K562 (cell line): Measurements from ENCODE around the gene OR4B1. TPM values are rescaled to one million over a fixed set of nuclear protein-coding genes. Genes with fewer than 3 reads are reported as not detected.

ENCODE experiments used
- ATAC-seq: fragments of 200-7000 bp; cut with Tn5 transposase; 3 replicates; pipeline ENCODE4 v1.9.1; 2020; ENCODE audit warnings: moderate library complexity
- BruUV-seq: library from RNA; stranded (reverse); fragments of 400-500 nt; replicated peaks from 2 replicates; lab custom pipeline; 2021; lab: Mats Ljungman, UMichigan
- CTCF ChIA-PET: fragments of 300-600 bp; formaldehyde crosslinking; extraction: SDS; loops from one replicate; lab custom pipeline; 2021; ENCODE audit warnings: low intra/inter-chr PET ratio; lab: Yijun Ruan, JAX
- POLR2A ChIA-PET: fragments of 300-600, 350-650 bp; sonication (Branson Sonifier 250); formaldehyde crosslinking; extraction: SDS; loops from one replicate; lab custom pipeline; 2021; ENCODE audit warnings: antibody characterized with exemption, inconsistent platforms; lab: Yijun Ruan, JAX
- DNase-seq, 4 experiments: peaks; one replicate each; pipeline versions ENCODE4 v3.0.0 to v3.0.0-alpha.2; 2011 to 2018; ENCODE audit warnings: low spot score in 3 of 4, mixed read lengths in 3 of 4; ENCODE audit errors: extremely low read depth in 1 of 4
- FAIRE-seq: peaks from 2 replicates; lab custom pipeline; 2011; peaks lifted over from hg19 to GRCh38; lab: Jason Lieb, UNC
- H2AFZ ChIP-seq: 2 replicates; pipeline ENCODE4 v1.6.0; 2011; ENCODE audit warnings: low read depth, low read length, control low read depth, inconsistent platforms
- H3K27ac ChIP-seq: fragments of 200-600 bp; 3 replicates; pipeline ENCODE4 v1.8.0; 2011; ENCODE audit warnings: low read depth, mild to moderate bottlenecking, control low read depth, inconsistent platforms, low read length, moderate library complexity, mixed read lengths; ENCODE audit errors: extremely low read depth
- H3K27me3 ChIP-seq, 2 experiments: fragments of 300-600 bp in 1 of 2; 2 replicates in 1 of 2; 3 replicates in 1 of 2; pipeline versions ENCODE4 v1.6.0 to v1.8.0; 2011; ENCODE audit warnings: inconsistent platforms in 2 of 2, low read length in 2 of 2, mild to moderate bottlenecking in 1 of 2, mixed read lengths in 1 of 2, moderate library complexity in 1 of 2; ENCODE audit not compliant: control insufficient read depth in 2 of 2, insufficient read depth in 2 of 2
- H3K36me3 ChIP-seq: fragments of 300-600 bp; 3 replicates; pipeline ENCODE4 v1.8.0; 2011; ENCODE audit warnings: mild to moderate bottlenecking, low read length, inconsistent platforms; ENCODE audit not compliant: control insufficient read depth, insufficient read depth
- H3K4me1 ChIP-seq, 2 experiments: fragments of 200-600 bp in 1 of 2; replicated peaks in 1 of 2; 2 replicates in 1 of 2; 3 replicates in 1 of 2; pipeline versions ENCODE4 v1.5.1 to v1.8.0; 2011; ENCODE audit warnings: inconsistent platforms in 2 of 2, low read length in 2 of 2, mild to moderate bottlenecking in 1 of 2, mixed read lengths in 1 of 2, moderate library complexity in 1 of 2; ENCODE audit not compliant: control insufficient read depth in 2 of 2, insufficient read depth in 2 of 2
- H3K4me2 ChIP-seq: 2 replicates; pipeline ENCODE4 v1.6.1; 2011; ENCODE audit warnings: low read length, control low read depth, inconsistent platforms, mixed read lengths; ENCODE audit not compliant: insufficient read depth
- H3K4me3 ChIP-seq: fragments of 200-600 bp; sonication (generic), shearing (Covaris generic); 2 replicates; pipeline ENCODE4 v1.5.1; 2016; ENCODE audit warnings: control low read depth, inconsistent platforms
- H3K79me2 ChIP-seq: fragments of 200-600 bp; 3 replicates; pipeline ENCODE4 v1.8.0; 2011; ENCODE audit warnings: low read length, inconsistent platforms; ENCODE audit not compliant: control insufficient read depth, insufficient read depth
- H3K9ac ChIP-seq, 2 experiments: 2 replicates each; pipeline versions ENCODE4 v1.6.0 to v1.6.1; 2011; ENCODE audit warnings: low read depth in 2 of 2, low read length in 2 of 2, control low read depth in 1 of 2, inconsistent platforms in 1 of 2, mild to moderate bottlenecking in 1 of 2, mixed read lengths in 1 of 2; ENCODE audit not compliant: insufficient read depth in 1 of 2
- H3K9me1 ChIP-seq: one replicate; pipeline ENCODE4 v1.6.0; 2011; ENCODE audit warnings: inconsistent platforms, mild to moderate bottlenecking, low read length, moderate library complexity; ENCODE audit not compliant: control insufficient read depth, insufficient read depth
- H3K9me3 ChIP-seq: replicated peaks from 2 replicates; pipeline ENCODE4 v1.5.1; 2011; ENCODE audit warnings: low read depth, low read length, inconsistent platforms; ENCODE audit not compliant: control insufficient read depth, insufficient read depth
- H4K20me1 ChIP-seq: replicated peaks from 2 replicates; pipeline ENCODE4 v1.6.1; 2011; ENCODE audit warnings: low read length, inconsistent platforms, mixed read lengths; ENCODE audit not compliant: control insufficient read depth, insufficient read depth
- BRD4 ChIP-seq: fragments of 200-600 bp; sonication (generic); IDR thresholded peaks from 2 replicates; pipeline ENCODE4 v1.6.1; 2017; ENCODE audit warnings: inconsistent platforms
- CGGBP1 ChIP-seq: fragments of 250-450 bp; sonication (Bioruptor Pico); IDR thresholded peaks from 2 replicates; pipeline ENCODE4 v1.9.0; 2021; ENCODE audit warnings: mild to moderate bottlenecking
- DDX20 ChIP-seq: fragments of 450-650 bp; IDR thresholded peaks from 2 replicates; pipeline ENCODE4 v1.6.1; 2016; ENCODE audit warnings: missing genetic modification characterization, low read depth, mild to moderate bottlenecking, missing compliant biosample characterization, moderate library complexity
- JUND ChIP-seq, 2 experiments: IDR thresholded peaks; 2 replicates in 1 of 2; 3 replicates in 1 of 2; pipeline ENCODE4 v1.6.1; 2011; ENCODE audit warnings: borderline replicate concordance in 2 of 2, low read depth in 2 of 2, low read length in 2 of 2, improper control_type of control experiment in 1 of 2, missing biosample characterization in 1 of 2, missing genetic modification characterization in 1 of 2, missing genetic modification reagents in 1 of 2
- MAFF ChIP-seq: IDR thresholded peaks from 2 replicates; pipeline ENCODE4 v1.6.1; 2012; ENCODE audit warnings: low read length, improper control_type of control experiment
- MCM5 ChIP-seq: fragments of 450-650 bp; IDR thresholded peaks from 2 replicates; pipeline ENCODE4 v1.6.1; 2016; ENCODE audit warnings: low read depth
- MEF2D ChIP-seq: conservative IDR thresholded peaks from 2 replicates; pipeline ENCODE4 v1.6.1; 2016; ENCODE audit warnings: low read depth, missing genetic modification characterization, missing compliant biosample characterization
- PKNOX1 ChIP-seq: fragments of 450-650 bp; IDR thresholded peaks from 2 replicates; pipeline ENCODE4 v1.6.1; 2016
- RBM15 ChIP-seq: fragments of 200-400 bp; formaldehyde crosslinking; IDR thresholded peaks from 2 replicates; pipeline ENCODE4 v1.6.1; 2018; ENCODE audit warnings: mild to moderate bottlenecking, low read length, moderate library complexity; ENCODE audit not compliant: insufficient read depth
- SETDB1 ChIP-seq: IDR thresholded peaks from one replicate; pipeline ENCODE4 v1.6.1; 2012; ENCODE audit warnings: low read length, control low read depth, inconsistent platforms
- TRIM24 ChIP-seq, 2 experiments: fragments of 450-650 bp; IDR thresholded peaks; 2 replicates each; pipeline ENCODE4 v1.6.1; 2016
- ZBTB17 ChIP-seq: fragments of 450-650 bp; formaldehyde crosslinking; IDR thresholded peaks from 2 replicates; pipeline ENCODE4 v1.4.0; 2020; ENCODE audit warnings: mild to moderate bottlenecking
- ZKSCAN1 ChIP-seq: fragments of 150-350 bp; IDR thresholded peaks from 2 replicates; pipeline ENCODE4 v1.6.1; 2016; ENCODE audit warnings: low read depth, low read length
- ZNF24 ChIP-seq: fragments of 450-650 bp; IDR thresholded peaks from 2 replicates; pipeline ENCODE4 v1.6.1; 2016
- ZNF384 ChIP-seq: IDR thresholded peaks from 2 replicates; pipeline ENCODE4 v1.6.1; 2012; ENCODE audit warnings: low read depth, low read length, improper control_type of control experiment
- ZNF511 ChIP-seq: sonication (generic); formaldehyde crosslinking; IDR thresholded peaks from 2 replicates; pipeline ENCODE4 v1.8.0; 2022; ENCODE audit warnings: mild to moderate bottlenecking, missing genetic modification reagents
- ZNF695 ChIP-seq: fragments of 450-650 bp; formaldehyde crosslinking; IDR thresholded peaks from 2 replicates; pipeline ENCODE4 v1.4.0; 2020; ENCODE audit warnings: mild to moderate bottlenecking, moderate library complexity
- WGBS: fragments of 100-300 bp; shearing (Covaris generic); methylation state at CpG from one replicate; pipeline ENCODE4 v1.1.6; 2016; ENCODE audit warnings: low coverage, mixed read lengths; ENCODE audit not compliant: insufficient coverage; ENCODE audit errors: missing lambda C conversion rate; 5-methylcytosine and 5-hydroxymethylcytosine counted together
- in situ Hi-C: fragments of 300-500 bp; cut with MboI; formaldehyde crosslinking; loops from 4 replicates; pipeline ENCODE4 v1.15.0; 2018; ENCODE audit warnings: inconsistent platforms, mixed read lengths
- intact Hi-C: fragments of 100-400 bp; cut with micrococcal nuclease; formaldehyde crosslinking; loops from 2 replicates; pipeline ENCODE4 v1.14.2; 2022
- polyA plus RNA-seq, 8 experiments: library from polyadenylated mRNA; depleted of rRNA in 4 of 8; stranded (reverse) in 5 of 8; unstranded in 3 of 8; fragments of >200 nt; fragmentation: Nextera tagmentation in 2 of 8; fragmentation: Illumina TruSeq in 1 of 8; extraction: Ambion mirVana in 2 of 8; extraction: Trizol in 1 of 8; gene quantifications; 2 replicates each; pipeline versions ENCODE4 v1.2.1 to v1.2.3, GENCODE V29; 2011 to 2014; ENCODE audit warnings: inconsistent platforms in 1 of 8, missing spikeins in 1 of 8
- total RNA-seq, 7 experiments: library from RNA; depleted of rRNA in 6 of 7; stranded (reverse); fragments of >200 nt in 6 of 7; fragmentation: Illumina TruSeq in 2 of 7; extraction: Trizol in 2 of 7; gene quantifications; 2 replicates each; pipeline versions ENCODE4 v1.2.1 to v1.2.3, GENCODE V29; 2011 to 2021; ENCODE audit warnings: low replicate concordance in 1 of 7
- TF ChIP-seq, protein P1 (sequence below), 2 experiments: fragments of 450-650 bp; IDR thresholded peaks; 2 replicates each; pipeline ENCODE4 v1.6.1; 2018; ENCODE audit warnings: mild to moderate bottlenecking in 2 of 2, low read depth in 1 of 2; ENCODE audit not compliant: partially characterized antibody in 2 of 2

Gene OR4B1
- total and polyA plus RNA-seq, 9 of the 15 experiments (the other 6 are each of a cell fraction or from before 2014, with no cell fraction given) = not detected

DNA sequence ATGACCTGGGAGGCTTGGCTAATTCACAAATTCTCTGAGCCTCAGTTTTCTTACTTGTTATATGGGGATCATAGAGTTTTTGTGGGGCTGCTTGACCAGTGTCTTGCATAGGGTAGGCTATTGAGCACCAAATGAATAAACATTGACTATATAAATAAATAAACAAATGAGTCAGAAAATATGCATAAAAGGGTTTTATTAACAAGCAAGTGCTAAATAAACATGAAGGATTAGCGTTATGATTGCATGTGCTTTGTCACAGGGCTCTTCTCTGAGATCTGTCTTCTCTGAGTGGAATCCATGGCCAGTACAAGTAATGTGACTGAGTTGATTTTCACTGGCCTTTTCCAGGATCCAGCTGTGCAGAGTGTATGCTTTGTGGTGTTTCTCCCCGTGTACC is at the start of gene OR4B1 (continued):
- TF ChIP-seq TRIM24 (IDR thresholded peaks at IDR 0.05) = no peak
- TF ChIP-seq, all 486 proteins: peak for 0

GRCh38 chr11:48167380-48167779 is 49.2 kb upstream of the OR4B1 start:
- POLR2A ChIA-PET = no interaction called here
- BruUV-seq = no TSS peak
- in situ Hi-C loops (no loop called here), intact Hi-C loops (no loop called here)
- DNase-seq (no peak), FAIRE-seq (no peak), ATAC-seq (no peak)
- no peak overlapping the region for H3K4me2 ChIP-seq
- no peaks in the 10 kb centered on the region for H3K27me3 ChIP-seq
- H2AFZ ChIP-seq = no peak overlapping the region
- no peak overlapping the region for H3K27ac ChIP-seq
- no peak overlapping the region for H3K9ac ChIP-seq
- H4K20me1 ChIP-seq = no peaks in the 10 kb centered on the region
- H3K36me3 ChIP-seq = peaks cover 3% of the 10 kb centered on the region; the same call in 1 of the 3 replicates
- CTCF ChIA-PET = no interaction called here
- no peaks in the 10 kb centered on the region for H3K9me1 ChIP-seq
- no peaks in the 10 kb centered on the region for H3K9me3 ChIP-seq
- no peaks in the 10 kb centered on the region for H3K79me2 ChIP-seq
- WGBS = 43% methylated on average over 6 of the region's 6 CpGs
- H3K4me1 ChIP-seq = no peaks in the 10 kb centered on the region; a peak in 2 of 5 replicates
- no peak overlapping the region for H3K4me3 ChIP-seq
- TF ChIP-seq ZNF384 (no peak), PKNOX1 (no peak), SETDB1 (no peak), ZBTB17 (CRISPR knock-in tag) (no peak), CGGBP1 (CRISPR knock-in tag) (no peak), DDX20 (tag) (no peak), ZNF695 (CRISPR knock-in tag) (no peak), MAFF (no peak), MEF2D (no peak), JUND (IDR thresholded peaks at IDR 0.05; ENCODE audit: borderline replicate concordance, low read depth, low read length) (no peak), JUND (tag; IDR thresholded peaks at IDR 0.05; ENCODE audit: borderline replicate concordance, low read depth, low read length) (no peak), ZKSCAN1 (no peak), ZNF24 (no peak), MCM5 (no peak), ZNF511 (CRISPR knock-in tag) (no peak), RBM15 (no peak), BRD4 (no peak)
- TF ChIP-seq, protein P1, sequence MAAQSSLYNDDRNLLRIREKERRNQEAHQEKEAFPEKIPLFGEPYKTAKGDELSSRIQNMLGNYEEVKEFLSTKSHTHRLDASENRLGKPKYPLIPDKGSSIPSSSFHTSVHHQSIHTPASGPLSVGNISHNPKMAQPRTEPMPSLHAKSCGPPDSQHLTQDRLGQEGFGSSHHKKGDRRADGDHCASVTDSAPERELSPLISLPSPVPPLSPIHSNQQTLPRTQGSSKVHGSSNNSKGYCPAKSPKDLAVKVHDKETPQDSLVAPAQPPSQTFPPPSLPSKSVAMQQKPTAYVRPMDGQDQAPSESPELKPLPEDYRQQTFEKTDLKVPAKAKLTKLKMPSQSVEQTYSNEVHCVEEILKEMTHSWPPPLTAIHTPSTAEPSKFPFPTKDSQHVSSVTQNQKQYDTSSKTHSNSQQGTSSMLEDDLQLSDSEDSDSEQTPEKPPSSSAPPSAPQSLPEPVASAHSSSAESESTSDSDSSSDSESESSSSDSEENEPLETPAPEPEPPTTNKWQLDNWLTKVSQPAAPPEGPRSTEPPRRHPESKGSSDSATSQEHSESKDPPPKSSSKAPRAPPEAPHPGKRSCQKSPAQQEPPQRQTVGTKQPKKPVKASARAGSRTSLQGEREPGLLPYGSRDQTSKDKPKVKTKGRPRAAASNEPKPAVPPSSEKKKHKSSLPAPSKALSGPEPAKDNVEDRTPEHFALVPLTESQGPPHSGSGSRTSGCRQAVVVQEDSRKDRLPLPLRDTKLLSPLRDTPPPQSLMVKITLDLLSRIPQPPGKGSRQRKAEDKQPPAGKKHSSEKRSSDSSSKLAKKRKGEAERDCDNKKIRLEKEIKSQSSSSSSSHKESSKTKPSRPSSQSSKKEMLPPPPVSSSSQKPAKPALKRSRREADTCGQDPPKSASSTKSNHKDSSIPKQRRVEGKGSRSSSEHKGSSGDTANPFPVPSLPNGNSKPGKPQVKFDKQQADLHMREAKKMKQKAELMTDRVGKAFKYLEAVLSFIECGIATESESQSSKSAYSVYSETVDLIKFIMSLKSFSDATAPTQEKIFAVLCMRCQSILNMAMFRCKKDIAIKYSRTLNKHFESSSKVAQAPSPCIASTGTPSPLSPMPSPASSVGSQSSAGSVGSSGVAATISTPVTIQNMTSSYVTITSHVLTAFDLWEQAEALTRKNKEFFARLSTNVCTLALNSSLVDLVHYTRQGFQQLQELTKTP (IDR thresholded peaks at IDR 0.05; ENCODE audit: low read depth in 1 of 2, partially characterized antibody in 2 of 2) = no peak
